Glomerular visceral epithelial cell (primary cell): ENCODE measurements around the gene MYL6.

Source experiments
- DNase-seq: peaks from one replicate; pipeline ENCODE4 v3.0.0-alpha.2; 2016; ENCODE audit errors: extremely low spot score

The MYL6 gene

DNA sequence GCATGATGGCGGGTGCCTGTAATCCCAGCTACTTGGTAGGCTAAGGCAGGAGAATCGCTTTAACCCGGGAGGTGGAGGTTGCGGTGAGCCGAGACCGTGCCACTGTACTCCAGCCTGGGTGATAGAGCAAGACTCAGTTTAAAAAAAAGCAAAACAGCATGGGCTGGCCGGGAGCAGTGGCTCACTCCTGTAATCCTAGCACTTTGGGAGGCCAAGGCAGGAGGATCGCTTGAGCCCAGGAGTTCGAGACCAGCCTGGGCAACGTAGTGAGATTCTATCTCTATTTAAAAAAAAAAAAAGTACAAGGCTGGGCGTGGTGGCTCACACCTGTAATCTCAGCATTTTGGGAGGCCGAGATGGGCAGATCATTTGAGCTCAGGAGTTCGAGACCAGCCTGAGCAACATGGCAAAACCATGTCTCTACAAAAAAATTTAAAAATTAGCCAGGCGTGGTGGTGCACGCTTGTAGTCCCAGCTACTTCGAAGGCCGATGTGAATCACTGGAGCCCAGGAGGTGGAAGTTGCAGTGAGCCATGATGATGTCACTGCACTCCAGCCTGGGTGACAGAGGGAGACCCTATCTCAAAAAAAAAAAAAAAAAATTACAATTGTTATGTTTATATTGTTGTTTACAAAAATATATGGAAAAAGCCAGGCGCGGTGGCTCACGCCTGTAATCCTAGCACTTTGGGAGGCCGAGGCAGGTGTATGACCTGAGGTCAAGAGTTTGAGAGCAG is 1.5 kb upstream of the MYL6 start:
- peak; percentile 56 for DNase-seq

DNA sequence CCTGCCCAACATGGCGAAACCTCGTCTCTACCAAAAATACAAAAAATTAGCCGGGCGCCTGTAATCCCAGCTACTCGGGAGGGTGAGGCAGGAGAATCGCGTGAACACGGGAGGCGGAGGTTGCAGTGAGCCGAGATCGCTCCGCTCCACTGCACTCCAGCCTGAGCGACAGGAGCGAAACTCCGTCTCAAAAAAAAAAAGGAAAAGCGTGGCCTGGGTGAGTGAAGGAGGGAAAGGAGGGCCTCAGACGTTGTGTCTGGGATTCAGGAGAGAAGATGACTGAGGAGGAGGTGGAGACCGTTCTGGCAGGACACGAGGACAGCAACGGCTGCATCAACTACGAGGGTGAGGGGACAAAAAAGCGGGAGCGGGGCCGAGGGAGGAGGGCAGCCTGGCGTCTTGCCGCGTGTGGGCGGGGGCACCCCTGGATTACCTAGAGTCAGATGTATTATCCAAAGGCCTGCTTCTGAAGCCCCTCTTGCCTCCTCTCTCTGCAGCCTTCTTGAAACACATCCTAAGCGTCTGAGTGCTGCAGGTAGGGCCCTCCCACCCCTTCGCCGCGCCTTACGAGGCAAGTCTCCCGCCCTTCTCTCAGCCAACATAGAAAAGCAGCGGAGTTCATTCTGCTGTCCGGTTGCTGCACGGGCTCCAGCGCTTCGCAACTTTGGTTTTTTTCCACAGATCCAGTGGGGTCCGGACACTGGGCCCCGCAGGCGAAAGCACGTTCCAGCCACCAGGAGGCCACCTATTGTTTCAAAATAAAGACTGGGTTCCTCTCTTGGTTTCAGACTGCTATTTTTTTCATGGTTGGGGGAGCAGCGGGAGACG is 744 bp upstream of the MYL6 start:
- peak; percentile 91 for DNase-seq

DNA sequence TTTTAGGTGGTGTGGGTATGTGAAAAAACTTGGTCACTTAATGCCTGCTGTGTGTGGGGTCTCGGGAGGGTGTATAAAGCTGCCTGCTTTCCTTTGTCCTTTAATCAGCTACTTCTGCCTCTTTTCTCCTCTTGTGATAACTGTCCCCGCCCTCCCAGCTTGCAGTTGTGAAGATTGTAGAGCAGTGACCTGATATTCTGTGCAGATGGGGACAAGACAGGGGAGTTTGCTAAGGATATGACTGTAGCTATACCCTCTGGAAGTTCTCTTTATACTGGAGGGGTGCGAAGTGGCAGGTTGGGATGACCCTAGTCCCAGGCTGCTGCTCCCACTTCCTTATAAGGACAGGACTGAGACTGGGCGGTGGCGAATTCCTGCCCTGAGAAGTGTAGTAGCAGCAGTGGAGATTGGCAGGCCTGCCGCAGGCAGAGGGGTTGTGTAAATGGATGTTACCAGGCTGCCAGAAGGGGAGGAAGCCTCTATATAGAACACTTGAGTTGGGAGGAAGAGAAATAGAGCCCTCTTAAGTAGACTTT is 835 bp downstream of the MYL6 start:
- DNase-seq, result peak; percentile 72

DNA sequence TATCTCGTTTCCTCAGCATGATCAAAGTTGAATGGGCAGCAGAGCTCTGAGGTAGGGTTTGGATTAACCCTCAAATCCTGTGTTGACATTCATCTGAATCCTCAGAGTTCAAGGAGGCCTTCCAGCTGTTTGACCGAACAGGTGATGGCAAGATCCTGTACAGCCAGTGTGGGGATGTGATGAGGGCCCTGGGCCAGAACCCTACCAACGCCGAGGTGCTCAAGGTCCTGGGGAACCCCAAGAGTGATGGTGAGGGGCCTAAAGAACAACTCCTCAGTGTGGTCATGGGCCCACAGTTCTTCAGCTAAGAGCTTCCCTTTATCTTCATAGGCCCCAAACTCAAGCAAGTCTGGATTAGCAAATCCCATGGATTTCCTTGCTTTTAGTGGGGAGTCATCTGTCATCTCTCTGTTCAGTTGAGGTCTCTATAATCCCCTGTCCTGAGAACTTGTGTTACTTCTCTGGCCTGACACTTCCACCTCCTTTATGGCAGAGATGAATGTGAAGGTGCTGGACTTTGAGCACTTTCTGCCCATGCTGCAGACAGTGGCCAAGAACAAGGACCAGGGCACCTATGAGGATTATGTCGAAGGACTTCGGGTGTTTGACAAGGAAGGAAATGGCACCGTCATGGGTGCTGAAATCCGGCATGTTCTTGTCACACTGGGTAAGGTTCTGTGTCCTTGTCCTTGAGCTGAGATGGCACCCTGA is 1.5 kb downstream of the MYL6 start:
- peak; percentile 5 for DNase-seq

DNA sequence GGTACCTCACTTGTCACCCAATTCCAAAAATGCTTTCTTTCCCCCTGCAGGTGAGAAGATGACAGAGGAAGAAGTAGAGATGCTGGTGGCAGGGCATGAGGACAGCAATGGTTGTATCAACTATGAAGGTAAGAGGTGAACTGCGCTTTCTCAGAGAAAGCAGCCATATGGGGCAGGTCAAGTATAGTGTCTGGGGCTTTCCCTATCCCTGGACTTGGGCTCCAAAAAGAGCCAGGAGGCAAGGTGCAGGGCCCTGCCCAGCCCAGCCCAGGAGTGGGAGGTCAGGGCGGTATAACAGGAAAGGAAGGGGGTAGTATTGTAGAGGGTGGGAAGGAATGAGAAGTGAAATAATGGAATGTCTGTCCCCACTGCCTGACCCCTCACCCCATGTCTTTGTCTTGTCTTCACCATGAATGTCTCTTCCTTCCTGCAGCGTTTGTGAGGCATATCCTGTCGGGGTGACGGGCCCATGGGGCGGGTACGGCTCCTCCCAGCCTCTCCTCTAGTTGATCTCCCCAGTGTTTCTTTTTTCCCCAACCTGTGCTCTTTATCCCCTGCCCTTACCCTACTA is 2.1 kb downstream of the MYL6 start:
- DNase-seq, result peak; percentile 50

DNA sequence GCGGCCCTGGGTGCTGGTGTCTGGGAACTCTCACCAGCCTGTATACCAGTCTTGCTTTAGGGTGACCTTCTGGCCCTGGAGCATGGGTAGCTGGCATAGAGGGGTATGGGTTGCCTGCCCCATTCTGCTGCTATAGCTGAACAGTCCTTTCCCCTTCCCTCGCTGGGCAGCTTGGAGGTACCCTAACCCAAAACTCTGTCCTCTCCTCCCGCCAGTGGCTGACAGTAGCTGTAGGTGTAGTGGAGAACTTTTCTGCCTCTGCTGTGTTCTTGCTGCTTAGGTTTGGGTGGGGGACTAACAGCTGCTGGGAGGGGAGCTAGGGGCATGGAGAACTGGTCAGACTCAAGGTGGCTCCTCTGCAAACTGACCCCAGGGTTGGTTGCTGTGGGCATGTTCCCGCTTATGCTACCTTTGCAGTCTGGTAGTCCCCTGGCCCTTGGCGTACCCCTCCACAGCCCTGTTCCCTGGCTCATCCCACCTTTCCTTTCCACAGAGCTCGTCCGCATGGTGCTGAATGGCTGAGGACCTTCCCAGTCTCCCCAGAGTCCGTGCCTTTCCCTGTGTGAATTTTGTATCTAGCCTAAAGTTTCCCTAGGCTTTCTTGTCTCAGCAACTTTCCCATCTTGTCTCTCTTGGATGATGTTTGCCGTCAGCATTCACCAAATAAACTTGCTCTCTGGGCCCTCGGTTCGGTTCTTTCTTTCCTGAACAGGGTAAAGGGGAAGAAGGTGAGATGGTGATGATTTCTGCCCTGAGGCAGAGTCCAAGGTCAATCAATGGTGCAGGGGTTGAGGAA is 2.9 kb downstream of the MYL6 start:
- DNase-seq, result no peak

DNA sequence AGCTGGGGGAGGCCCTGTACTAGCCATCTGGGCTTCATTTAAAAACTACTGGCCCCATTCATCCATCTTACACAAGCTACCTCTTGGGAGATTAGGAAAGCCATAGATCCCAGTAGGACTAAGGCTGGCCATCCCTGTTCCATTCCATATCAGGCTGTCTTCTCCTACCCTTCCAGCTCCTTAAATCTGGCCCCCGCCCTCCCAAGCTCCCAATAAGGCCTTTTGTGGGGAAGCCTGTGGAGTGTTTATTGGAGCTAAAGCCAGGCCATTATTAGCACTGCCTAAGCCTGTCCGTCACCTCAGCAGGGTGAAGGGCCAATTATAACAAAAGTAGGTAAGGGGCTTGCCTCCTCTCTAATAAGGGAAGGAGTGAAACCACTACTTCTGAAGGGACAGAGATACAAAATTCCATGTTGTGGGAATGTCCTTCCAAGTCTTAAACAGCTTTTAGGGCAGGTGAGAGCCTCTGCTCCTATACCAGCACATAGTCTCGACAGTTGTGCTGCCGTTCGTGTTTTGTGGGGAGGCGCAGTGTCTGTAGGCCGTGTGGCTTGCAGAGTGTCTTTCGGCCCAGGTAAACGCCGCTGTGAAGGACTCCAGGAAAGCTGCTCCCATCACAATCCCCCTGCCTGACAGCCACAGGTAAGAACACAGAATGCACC is 3.7 kb downstream of the MYL6 start:
- no peak for DNase-seq

DNA sequence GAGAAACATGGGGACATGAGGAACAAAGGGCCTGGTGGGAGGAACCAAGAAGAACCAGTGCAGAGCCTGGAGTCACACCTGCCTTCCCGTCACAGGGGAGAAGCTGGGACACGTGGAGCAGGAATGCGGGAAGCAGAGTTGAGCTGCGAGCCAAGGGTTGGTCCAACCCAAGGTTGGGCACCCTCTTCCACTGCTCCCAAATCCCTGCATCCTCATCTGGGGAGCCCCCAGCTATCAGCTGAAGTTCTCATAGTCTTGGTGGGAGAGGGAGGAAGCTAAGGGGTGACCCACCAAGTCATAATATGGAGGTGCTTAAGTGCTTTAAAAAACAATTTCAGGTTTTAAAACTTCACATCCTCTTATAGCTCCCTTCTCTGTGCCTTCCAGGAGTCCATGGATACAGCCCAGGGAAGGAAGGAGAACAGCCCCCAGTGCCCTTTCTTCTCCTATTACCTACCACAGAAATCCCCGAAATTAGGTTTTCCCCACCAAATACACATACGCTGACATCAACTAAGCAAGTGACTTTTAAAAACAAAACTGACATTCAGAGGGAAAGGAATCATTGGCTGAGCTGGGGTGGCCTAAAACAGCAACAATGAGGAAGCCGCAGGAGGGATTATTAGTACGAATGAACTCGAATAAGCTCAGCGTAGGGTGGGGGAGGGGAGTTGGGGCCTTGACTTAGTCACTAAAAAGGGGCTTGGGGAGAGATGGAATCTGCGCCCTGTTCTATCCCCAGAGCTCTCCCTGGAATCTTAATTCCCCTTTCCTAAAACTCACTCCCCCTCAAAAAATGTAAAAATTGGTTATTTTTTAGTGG is 4.5 kb downstream of the MYL6 start:
- no peak for DNase-seq

DNA sequence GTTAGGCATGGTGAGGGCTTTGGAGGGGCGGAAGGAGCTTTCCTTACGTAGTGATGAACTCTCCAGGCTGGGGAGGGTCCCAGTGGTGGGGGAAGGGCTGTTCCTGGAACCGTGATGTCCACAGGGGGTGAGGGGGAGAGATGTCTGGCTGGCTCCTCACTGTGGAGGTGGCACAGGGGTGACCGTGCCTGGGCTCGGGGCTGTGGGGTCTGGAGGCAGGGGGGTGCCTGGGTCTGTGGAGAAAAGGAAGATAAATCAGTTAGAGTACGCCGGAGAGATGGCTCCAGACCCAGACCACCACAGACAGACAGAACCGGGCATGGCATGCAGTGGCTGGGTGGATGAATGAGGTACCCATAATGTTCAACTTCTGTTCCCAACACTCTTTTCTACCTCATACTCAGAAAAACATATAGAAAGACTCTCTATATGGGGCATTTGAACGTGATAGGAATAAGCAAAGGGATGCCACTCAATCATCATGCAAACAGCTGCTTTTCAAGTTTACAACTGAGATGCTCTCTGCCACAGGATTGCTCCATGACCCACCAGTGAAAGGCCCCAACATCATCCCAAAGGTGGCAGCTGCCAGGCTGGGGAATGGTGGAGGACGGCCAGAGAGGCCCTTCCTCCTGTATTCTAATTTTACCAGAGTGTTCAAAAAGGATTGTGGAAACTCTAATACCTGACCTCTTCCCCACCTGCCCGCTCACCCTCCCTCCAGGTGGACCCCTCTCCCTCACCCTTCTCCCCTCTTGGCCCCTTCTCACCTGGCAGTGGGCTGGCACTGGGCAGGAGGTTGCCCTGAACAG is 5.6 kb downstream of the MYL6 start:
- no peak for DNase-seq

DNA sequence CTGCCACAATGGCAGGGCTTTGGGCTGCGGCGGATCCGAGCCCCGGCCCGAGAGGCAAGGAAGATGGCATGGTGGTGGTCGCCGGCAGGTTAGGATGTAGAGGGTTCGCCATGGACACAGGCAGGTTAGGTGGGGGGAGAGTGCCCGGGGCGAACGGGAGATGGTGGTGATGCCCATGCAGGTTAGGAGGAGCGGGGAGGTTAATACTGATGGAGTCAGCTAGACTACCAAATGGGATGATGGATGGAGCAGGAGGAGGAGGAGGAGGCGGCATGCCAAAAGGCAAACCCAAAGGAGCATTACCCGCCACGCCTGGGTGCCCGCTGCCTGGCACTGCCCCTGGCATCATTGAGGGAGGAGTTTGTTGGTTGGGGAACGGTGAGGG is 6.2 kb downstream of the MYL6 start:
- peak; percentile 25 for DNase-seq

DNA sequence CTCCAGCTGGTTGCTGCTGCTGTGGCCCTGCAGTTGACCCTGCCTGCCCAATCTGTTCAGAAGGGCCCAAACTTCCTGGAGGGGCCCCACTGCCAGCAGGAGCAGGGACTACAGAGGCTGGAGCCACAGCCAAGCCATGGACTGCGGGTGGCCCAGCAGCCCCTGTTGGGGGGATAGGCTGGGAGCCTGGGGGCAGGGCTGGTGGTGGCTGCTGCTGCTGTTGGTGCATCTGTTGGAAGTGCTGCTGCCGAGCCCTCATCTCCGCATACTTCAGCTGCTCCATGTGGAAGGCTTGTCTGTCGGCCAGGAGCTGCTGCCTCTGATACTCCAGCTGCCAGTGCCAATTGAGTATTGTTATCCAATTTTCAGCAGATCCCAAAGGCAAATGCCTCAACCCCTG is 7.2 kb downstream of the MYL6 start:
- DNase-seq, result no peak

DNA sequence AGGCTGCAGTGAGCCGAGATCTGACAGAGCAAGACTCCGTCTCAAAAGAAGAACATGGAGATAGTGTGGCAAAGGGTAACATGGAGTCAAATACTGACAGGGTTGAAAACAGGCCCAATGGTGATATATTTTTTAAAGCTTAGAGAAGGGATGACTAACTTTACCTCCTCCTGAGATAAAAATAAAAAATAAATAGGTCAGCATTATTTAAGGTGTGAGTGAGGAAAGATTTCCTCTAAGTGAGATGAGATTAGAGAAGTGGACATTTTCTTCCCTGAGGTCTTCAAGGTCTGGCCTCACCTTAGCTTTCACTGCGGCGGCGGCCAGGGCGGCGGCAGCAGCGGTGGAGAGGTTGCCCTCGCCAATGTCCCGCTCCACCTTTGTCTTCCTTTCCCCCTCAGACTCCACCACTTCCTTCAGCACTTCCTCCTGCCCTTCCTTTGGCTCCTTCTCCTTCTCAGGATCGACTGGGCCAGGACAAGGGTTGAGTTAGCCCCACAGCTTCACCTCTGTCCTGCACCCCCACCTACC is 11.1 kb downstream of the MYL6 start:
- no peak for DNase-seq

DNA sequence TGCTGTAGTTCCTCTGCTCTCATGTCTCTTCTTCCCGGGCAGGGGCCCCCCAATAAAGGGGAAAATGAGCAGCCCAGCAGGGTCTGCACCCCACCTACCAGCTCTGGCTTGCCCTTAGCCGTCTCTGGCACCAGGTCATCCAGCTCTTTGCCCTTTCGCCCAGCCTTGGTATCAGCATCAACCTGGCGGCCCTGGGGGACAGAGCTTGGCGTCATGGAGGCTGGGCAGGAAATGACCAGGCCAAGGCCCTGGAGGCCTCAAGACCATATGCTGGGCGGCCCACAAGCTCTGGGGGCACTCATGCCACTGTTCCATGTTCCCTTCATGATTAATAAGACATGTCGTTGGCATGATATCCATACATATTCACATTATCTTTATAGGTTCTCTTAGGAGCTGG is 14.7 kb downstream of the MYL6 start:
- no peak for DNase-seq

DNA sequence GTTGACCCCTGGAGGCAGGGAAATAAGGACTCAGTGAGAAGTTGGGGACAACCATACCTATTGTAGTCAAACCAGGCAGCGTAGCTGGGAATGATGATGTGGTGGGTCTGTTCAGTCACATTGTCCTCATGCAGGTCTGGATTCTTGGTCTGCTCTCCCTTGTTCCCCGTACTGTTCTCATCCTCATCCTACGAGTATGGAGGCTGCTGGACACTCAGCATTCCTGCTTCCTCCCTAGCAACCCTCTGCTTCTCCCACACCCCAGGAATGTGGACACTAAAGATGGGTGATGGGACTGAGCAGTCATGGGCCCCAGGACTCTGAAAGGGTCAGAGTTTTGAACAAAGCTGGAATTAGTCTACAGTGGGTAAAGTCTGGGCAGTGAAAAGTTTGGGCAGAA is 20.2 kb downstream of the MYL6 start:
- DNase-seq, result no peak

DNA sequence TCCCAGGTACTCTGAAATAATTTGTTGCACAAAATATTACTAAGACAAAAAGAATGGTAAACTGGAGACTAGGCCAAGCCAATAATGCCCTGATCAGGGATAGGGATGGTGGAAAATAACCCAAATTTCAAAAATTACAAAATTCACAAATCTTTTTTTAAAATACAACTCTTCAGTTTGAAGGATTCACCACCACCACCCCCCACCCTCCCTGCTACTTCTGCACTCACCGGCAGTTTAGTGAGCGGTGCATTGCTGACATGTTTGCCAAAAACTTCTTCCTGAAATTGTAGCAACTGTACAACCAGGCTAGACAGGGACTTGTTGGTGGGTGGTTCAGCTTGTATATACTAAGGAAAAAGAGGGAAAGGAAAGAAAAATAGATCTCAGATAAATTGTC is 28.8 kb downstream of the MYL6 start:
- DNase-seq, result no peak

DNA sequence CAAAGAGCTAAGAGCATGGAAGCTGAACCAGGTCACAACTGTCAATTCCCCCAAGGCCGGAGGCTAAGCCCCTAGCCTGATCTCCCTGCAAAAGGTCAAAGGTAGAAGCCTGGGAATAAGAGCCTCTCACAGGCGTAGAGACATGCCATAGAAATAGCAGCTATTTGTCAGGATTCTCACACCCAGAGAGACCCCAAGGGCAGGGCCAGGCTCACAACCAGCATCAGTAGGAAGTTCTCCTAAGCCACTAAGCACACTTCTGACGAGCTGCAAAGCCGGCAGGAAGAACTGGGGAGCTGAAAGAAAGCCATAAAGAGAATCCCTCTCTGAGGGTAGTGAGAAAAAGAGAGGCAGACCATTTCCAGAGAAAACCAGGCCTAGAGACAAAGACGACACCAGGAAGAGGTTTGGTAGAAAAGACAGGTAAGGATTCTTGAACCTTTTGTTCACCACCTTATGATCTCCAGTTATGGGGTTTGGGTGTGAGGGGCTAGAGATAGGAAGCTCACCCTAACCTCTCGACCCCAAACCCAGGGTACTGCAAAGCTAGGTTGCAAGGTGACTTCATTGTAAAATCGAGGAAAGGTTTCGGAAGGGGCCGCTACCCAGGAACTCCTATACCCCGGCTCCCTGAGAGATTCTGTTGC is 30.1 kb downstream of the MYL6 start:
- DNase-seq, result peak; percentile 7

DNA sequence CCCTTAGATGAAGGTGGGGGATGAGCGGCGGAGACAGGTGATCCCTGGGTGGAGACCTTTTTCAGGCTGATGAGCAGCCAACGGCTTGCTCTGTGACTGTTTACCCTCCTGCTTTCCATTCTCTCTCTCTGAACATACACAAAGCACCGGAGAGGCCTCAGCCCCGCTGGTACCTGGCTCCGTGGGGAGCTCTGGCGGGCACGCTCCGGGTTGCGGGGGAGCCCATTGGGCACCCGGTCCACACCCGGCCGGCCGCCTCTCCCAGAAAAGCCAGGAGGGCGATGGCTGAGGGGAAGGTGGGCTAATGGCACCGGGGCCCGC is 30.6 kb downstream of the MYL6 start:
- peak; percentile 2 for DNase-seq
